Loucy (cell line): Measurements from ENCODE around the gene TUT4.

Experiments used
- CTCF ChIP-seq: fragments of 200-600 bp; sonication (generic); conservative IDR thresholded peaks from 2 replicates; pipeline ENCODE4 v1.5.1; 2014; ENCODE audit warnings: mild to moderate bottlenecking, antibody characterized with exemption, low read length
- EZH2phosphoT487 ChIP-seq: fragments of 200-600 bp; IDR thresholded peaks from 2 replicates; pipeline ENCODE4 v1.6.1; 2018; ENCODE audit warnings: antibody characterized with exemption, mild to moderate bottlenecking, moderate library complexity, borderline replicate concordance

- TF ChIP-seq CTCF (no peak), EZH2phosphoT487 (no peak)
Observed at GRCh38 chr1:52472384-52472783, 80.5 kb downstream of the TUT4 start.
